Measurements from ENCODE around the gene TRABD2B.

DNA sequence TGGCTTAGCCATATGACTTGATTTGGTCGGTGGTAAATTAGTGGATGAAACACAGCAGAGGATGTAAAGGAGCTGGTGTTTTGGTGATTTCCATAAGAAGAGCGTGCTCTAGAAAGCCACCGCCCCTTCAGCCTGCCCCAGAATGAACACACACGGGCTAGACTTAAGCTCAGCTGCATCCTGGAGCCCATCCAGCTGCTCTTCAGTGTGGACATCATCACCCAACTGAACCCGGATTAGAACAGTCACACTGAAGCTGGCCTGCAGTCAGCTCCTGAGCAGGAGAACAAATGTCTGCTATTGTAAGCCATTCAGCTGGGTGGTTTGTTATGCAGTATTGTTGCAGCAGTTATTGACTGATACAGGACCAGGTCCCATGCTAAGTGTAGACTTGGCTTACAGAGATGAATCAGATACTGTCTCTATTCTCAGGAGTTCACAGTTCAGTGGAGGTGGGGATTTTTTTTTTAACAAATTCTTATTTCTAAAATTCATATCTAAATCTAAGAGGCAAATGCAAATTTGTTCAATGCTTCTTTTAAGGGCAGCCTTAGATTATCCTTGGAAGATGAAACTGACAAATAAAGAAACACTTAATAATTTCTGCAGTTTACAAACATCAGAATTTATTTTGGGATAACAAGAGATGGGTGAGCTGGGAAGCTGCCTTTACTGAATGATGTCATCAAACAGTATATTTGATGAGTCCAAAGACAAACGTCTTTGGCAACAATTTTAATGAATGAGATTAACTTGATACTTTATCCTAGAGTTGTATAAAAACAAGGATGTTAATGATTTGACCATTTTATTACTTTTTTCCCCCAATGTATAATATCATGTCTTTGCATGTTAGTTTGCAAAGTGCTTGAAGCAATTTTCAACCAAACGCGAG lies 251.2 kb downstream of the TRABD2B start:
- TF ChIP-seq CTCF (IDR thresholded peaks at IDR 0.05), result no peak
- TF ChIP-seq EP300 (IDR thresholded peaks at IDR 0.05), result no peak
- no peak for TF ChIP-seq POLR2A (IDR thresholded peaks at IDR 0.05)
- TF ChIP-seq POLR2AphosphoS5 (IDR thresholded peaks at IDR 0.05), result no peak

Data from upper lobe of left lung (tissue), 4 donors.